SJCRH30 (cell line): ENCODE data around the gene NUP210L. TPM values are rescaled to one million over a fixed set of nuclear protein-coding genes. Genes with fewer than 3 reads are reported as not detected.
"Not testable (repeated sequence)": the region's sequence is repeated elsewhere in the genome, so short reads cannot be mapped to it uniquely, and the experiment has no call there.

Experiments used
- DNase-seq, 2 experiments: peaks; one replicate each; pipeline ENCODE4 v3.0.0-alpha.2; 2015 to 2020
- H3K27ac ChIP-seq: fragments of 250-450 bp; sonication (Bioruptor Pico); 2 replicates; pipeline ENCODE4 v1.5.1; 2020; ENCODE audit warnings: mild to moderate bottlenecking, moderate library complexity
- H3K27me3 ChIP-seq: fragments of 250-450 bp; sonication (Bioruptor Pico); 2 replicates; pipeline ENCODE4 v1.5.1; 2020; ENCODE audit warnings: mild to moderate bottlenecking, moderate library complexity
- H3K36me3 ChIP-seq: fragments of 250-450 bp; sonication (Bioruptor Pico); 2 replicates; pipeline ENCODE4 v1.5.1; 2020; ENCODE audit warnings: mild to moderate bottlenecking, moderate library complexity
- H3K4me1 ChIP-seq: fragments of 250-450 bp; sonication (Bioruptor Pico); 2 replicates; pipeline ENCODE4 v1.5.1; 2020; ENCODE audit warnings: mild to moderate bottlenecking, moderate library complexity
- H3K4me3 ChIP-seq: fragments of 250-450 bp; sonication (Bioruptor Pico); 2 replicates; pipeline ENCODE4 v1.5.1; 2020; ENCODE audit warnings: mild to moderate bottlenecking, moderate library complexity
- H3K9me3 ChIP-seq: fragments of 250-450 bp; sonication (Bioruptor Pico); replicated peaks from 2 replicates; pipeline ENCODE4 v1.5.1; 2020; ENCODE audit warnings: mild to moderate bottlenecking, moderate library complexity
- total RNA-seq: library from RNA; depleted of rRNA; stranded (reverse); fragments of >200 nt; shearing (Covaris generic); gene quantifications from 2 replicates; pipeline ENCODE4 v1.2.3, GENCODE V29; 2014

Gene NUP210L
- total RNA-seq, 1 experiment from 2014 or later = 0.04 TPM

- H3K36me3 ChIP-seq = no peaks in the 10 kb centered on the region
- H3K27me3 ChIP-seq = no peaks in the 10 kb centered on the region
- H3K27ac ChIP-seq = no peak overlapping the region
- no peaks in the 10 kb centered on the region for H3K4me1 ChIP-seq
- no peak overlapping the region for H3K4me3 ChIP-seq
- H3K9me3 ChIP-seq = no peaks in the 10 kb centered on the region
- no peak for DNase-seq
Observed at GRCh38 chr1:154094411-154094810, 60.5 kb downstream of the NUP210L start.

GRCh38 chr1:154093699-154094098 lies 61.2 kb downstream of the NUP210L start:
- Histone ChIP-seq H3K9me3 (no peaks in the 10 kb centered on the region), H3K36me3 (no peaks in the 10 kb centered on the region), H3K27ac (no peak overlapping the region), H3K4me1 (no peaks in the 10 kb centered on the region), H3K4me3 (no peak overlapping the region), H3K27me3 (no peaks in the 10 kb centered on the region)
- no peak for DNase-seq

- Histone ChIP-seq H3K27me3 (no peaks in the 10 kb centered on the region), H3K4me3 (no peak overlapping the region), H3K27ac (no peak overlapping the region), H3K9me3 (no peaks in the 10 kb centered on the region), H3K4me1 (no peaks in the 10 kb centered on the region), H3K36me3 (no peaks in the 10 kb centered on the region)
- DNase-seq = no peak
Observed at GRCh38 chr1:154091706-154092105, 63.2 kb downstream of the NUP210L start.

- H3K4me1 ChIP-seq = no peaks in the 10 kb centered on the region
- no peak for DNase-seq
- no peaks in the 10 kb centered on the region for H3K27me3 ChIP-seq
Observed at GRCh38 chr1:154087574-154087973, 67.3 kb downstream of the NUP210L start.

GRCh38 chr1:154083057-154083456 lies 71.8 kb downstream of the NUP210L start:
- not testable (repeated sequence) for H3K4me3 ChIP-seq, H3K9me3 ChIP-seq, H3K36me3 ChIP-seq, H3K27ac ChIP-seq, DNase-seq, H3K4me1 ChIP-seq, H3K27me3 ChIP-seq

More at GRCh38 chr1:154087574-154087973, 67.3 kb downstream of the NUP210L start:
- Histone ChIP-seq H3K27ac (no peak overlapping the region), H3K36me3 (no peaks in the 10 kb centered on the region), H3K9me3 (no peaks in the 10 kb centered on the region), H3K4me3 (no peak overlapping the region)

GRCh38 chr1:154081386-154082126 lies 73.3 kb downstream of the NUP210L start:
- DNase-seq = no peak
- no peak overlapping the region for H3K27ac ChIP-seq
- H3K36me3 ChIP-seq = no peaks in the 10 kb centered on the region
- no peak overlapping the region for H3K4me3 ChIP-seq
- H3K27me3 ChIP-seq = no peaks in the 10 kb centered on the region
- no peaks in the 10 kb centered on the region for H3K9me3 ChIP-seq
- H3K4me1 ChIP-seq = no peaks in the 10 kb centered on the region

- Histone ChIP-seq H3K9me3 (no peaks in the 10 kb centered on the region), H3K27me3 (no peaks in the 10 kb centered on the region), H3K4me1 (no peaks in the 10 kb centered on the region), H3K27ac (no peak overlapping the region), H3K36me3 (no peaks in the 10 kb centered on the region), H3K4me3 (no peak overlapping the region)
- DNase-seq = no peak
Observed at GRCh38 chr1:154076413-154076812, 78.5 kb downstream of the NUP210L start.

GRCh38 chr1:154075746-154076145 lies 79.1 kb downstream of the NUP210L start:
- no peaks in the 10 kb centered on the region for H3K4me1 ChIP-seq
- no peak for DNase-seq
- H3K9me3 ChIP-seq = no peaks in the 10 kb centered on the region
- no peak overlapping the region for H3K4me3 ChIP-seq
- H3K27ac ChIP-seq = no peak overlapping the region
- no peaks in the 10 kb centered on the region for H3K27me3 ChIP-seq
- H3K36me3 ChIP-seq = no peaks in the 10 kb centered on the region

- no peak for DNase-seq
- H3K4me3 ChIP-seq = no peak overlapping the region
- H3K27me3 ChIP-seq = no peaks in the 10 kb centered on the region; the same call in 1 of the 2 replicates
- H3K36me3 ChIP-seq = no peaks in the 10 kb centered on the region
- no peak overlapping the region for H3K27ac ChIP-seq
- H3K9me3 ChIP-seq = no peaks in the 10 kb centered on the region
- no peaks in the 10 kb centered on the region for H3K4me1 ChIP-seq
Observed at GRCh38 chr1:154062309-154062708, 92.6 kb downstream of the NUP210L start.

GRCh38 chr1:154047436-154047835 lies 107.4 kb downstream of the NUP210L start:
- not testable (repeated sequence) for H3K4me1 ChIP-seq, DNase-seq, H3K27ac ChIP-seq, H3K36me3 ChIP-seq, H3K27me3 ChIP-seq, H3K9me3 ChIP-seq, H3K4me3 ChIP-seq

- not testable (repeated sequence) for H3K27me3 ChIP-seq, H3K4me3 ChIP-seq, DNase-seq, H3K36me3 ChIP-seq, H3K9me3 ChIP-seq, H3K27ac ChIP-seq, H3K4me1 ChIP-seq
Observed at GRCh38 chr1:154033697-154034096, 121.2 kb downstream of the NUP210L start.

- no peak overlapping the region for H3K4me3 ChIP-seq
- H3K27ac ChIP-seq = no peak overlapping the region
- no peaks in the 10 kb centered on the region for H3K36me3 ChIP-seq
- H3K27me3 ChIP-seq = no peaks in the 10 kb centered on the region
- no peak for DNase-seq
- no peaks in the 10 kb centered on the region for H3K9me3 ChIP-seq
- no peaks in the 10 kb centered on the region for H3K4me1 ChIP-seq
Observed at GRCh38 chr1:154019940-154020339, 134.9 kb downstream of the NUP210L start.

- Histone ChIP-seq H3K4me3 (no peak overlapping the region), H3K9me3 (no peaks in the 10 kb centered on the region), H3K27ac (no peak overlapping the region), H3K27me3 (no peaks in the 10 kb centered on the region), H3K4me1 (no peaks in the 10 kb centered on the region), H3K36me3 (no peaks in the 10 kb centered on the region)
- DNase-seq = no peak
Observed at GRCh38 chr1:154019269-154019668, 135.6 kb downstream of the NUP210L start.

GRCh38 chr1:154014154-154014907 lies 140.5 kb downstream of the NUP210L start:
- Histone ChIP-seq H3K36me3 (no peaks in the 10 kb centered on the region), H3K9me3 (no peaks in the 10 kb centered on the region), H3K4me3 (no peak overlapping the region), H3K4me1 (no peaks in the 10 kb centered on the region), H3K27ac (no peak overlapping the region), H3K27me3 (no peaks in the 10 kb centered on the region)
- DNase-seq = no peak

- DNase-seq, H3K27ac ChIP-seq, H3K4me3 ChIP-seq, H3K36me3 ChIP-seq, H3K27me3 ChIP-seq, H3K9me3 ChIP-seq, H3K4me1 ChIP-seq: not testable (repeated sequence)
Observed at GRCh38 chr1:154012543-154012942, 142.3 kb downstream of the NUP210L start.

- Histone ChIP-seq H3K9me3 (no peaks in the 10 kb centered on the region), H3K27me3 (no peaks in the 10 kb centered on the region), H3K4me1 (no peaks in the 10 kb centered on the region), H3K27ac (no peak overlapping the region), H3K36me3 (no peaks in the 10 kb centered on the region), H3K4me3 (no peak overlapping the region)
- no peak for DNase-seq
Observed at GRCh38 chr1:154012129-154012528, 142.7 kb downstream of the NUP210L start.
